Astrocyte of the cerebellum (primary cell): ENCODE results near the gene BORCS5.
"Not testable (repeated sequence)": the region's sequence is repeated elsewhere in the genome, so short reads cannot be mapped to it uniquely, and the experiment has no call there.

ENCODE experiments used
- DNase-seq: peaks from one replicate; pipeline ENCODE4 v3.0.0-alpha.2; 2011; ENCODE audit warnings: low read depth
- H3K4me3 ChIP-seq: 2 replicates; pipeline ENCODE4 v1.5.1; 2011; ENCODE audit warnings: mild to moderate bottlenecking, low read depth, low read length, moderate library complexity
- CTCF ChIP-seq: IDR thresholded peaks from 2 replicates; pipeline ENCODE4 v1.5.1; 2012; ENCODE audit warnings: low read length, low read depth, moderate library complexity, mild to moderate bottlenecking; ENCODE audit errors: missing control alignments
- in situ Hi-C: cut with HindIII; loops from 2 replicates; pipeline ENCODE4 v1.10.0; 2017; ENCODE audit warnings: low sequenced_read_pairs

The BORCS5 gene

GRCh38 chr12:12470751-12471306, 114.0 kb downstream of the BORCS5 start:
- in situ Hi-C loops, result no loop called here
- DNase-seq, result no peak
- no peak for TF ChIP-seq CTCF
- no peak overlapping the region for H3K4me3 ChIP-seq

- DNase-seq, in situ Hi-C loops, H3K4me3 ChIP-seq: not testable (repeated sequence)
Measured at GRCh38 chr12:12471982-12472961, 115.4 kb downstream of the BORCS5 start.

GRCh38 chr12:12473223-12473622, 116.3 kb downstream of the BORCS5 start:
- TF ChIP-seq CTCF, result no peak
- in situ Hi-C loops, result no loop called here
- DNase-seq, result no peak
- no peak overlapping the region for H3K4me3 ChIP-seq

GRCh38 chr12:12474471-12474928, 117.6 kb downstream of the BORCS5 start:
- TF ChIP-seq CTCF, result no peak
- H3K4me3 ChIP-seq, result no peak overlapping the region
- DNase-seq, result no peak
- in situ Hi-C loops, result no loop called here

- DNase-seq, result no peak
- no peak for TF ChIP-seq CTCF
- in situ Hi-C loops, result no loop called here
- H3K4me3 ChIP-seq, result no peak overlapping the region
Measured at GRCh38 chr12:12474931-12475795, 118.3 kb downstream of the BORCS5 start.

- in situ Hi-C loops, result no loop called here
- TF ChIP-seq CTCF, result no peak
- no peak overlapping the region for H3K4me3 ChIP-seq
- no peak for DNase-seq
Measured at GRCh38 chr12:12476857-12477531, 120.1 kb downstream of the BORCS5 start.
